GM19240 (cell line): ENCODE measurements around the gene KIF3C.
"Not testable (repeated sequence)": the region's sequence is repeated elsewhere in the genome, so short reads cannot be mapped to it uniquely, and the experiment has no call there.

ENCODE experiments used
- DNase-seq: peaks from one replicate; pipeline ENCODE4 v3.0.0; 2011; ENCODE audit warnings: low spot score; ENCODE audit not compliant: insufficient read length

KIF3C gene

DNA sequence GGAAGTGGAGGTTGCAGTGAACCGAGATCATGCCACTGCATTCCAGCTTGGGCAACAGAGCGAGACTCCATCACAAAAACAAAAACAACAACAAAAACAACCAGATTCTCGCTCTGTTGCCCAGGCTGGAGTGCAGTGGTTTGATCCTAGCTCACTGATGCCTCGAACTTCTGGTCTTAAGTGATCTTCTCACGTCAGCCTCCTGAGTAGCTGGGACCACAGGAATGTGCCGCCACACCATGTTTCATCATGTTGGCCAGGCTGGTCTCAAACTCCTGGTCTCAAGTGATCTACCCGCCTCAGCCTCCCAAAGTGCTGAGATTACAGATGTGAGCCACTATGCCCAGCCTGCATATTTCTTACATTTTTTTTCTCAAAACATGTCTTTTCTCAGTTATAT, 64.9 kb downstream of the KIF3C start:
- DNase-seq, result not testable (repeated sequence)

DNA sequence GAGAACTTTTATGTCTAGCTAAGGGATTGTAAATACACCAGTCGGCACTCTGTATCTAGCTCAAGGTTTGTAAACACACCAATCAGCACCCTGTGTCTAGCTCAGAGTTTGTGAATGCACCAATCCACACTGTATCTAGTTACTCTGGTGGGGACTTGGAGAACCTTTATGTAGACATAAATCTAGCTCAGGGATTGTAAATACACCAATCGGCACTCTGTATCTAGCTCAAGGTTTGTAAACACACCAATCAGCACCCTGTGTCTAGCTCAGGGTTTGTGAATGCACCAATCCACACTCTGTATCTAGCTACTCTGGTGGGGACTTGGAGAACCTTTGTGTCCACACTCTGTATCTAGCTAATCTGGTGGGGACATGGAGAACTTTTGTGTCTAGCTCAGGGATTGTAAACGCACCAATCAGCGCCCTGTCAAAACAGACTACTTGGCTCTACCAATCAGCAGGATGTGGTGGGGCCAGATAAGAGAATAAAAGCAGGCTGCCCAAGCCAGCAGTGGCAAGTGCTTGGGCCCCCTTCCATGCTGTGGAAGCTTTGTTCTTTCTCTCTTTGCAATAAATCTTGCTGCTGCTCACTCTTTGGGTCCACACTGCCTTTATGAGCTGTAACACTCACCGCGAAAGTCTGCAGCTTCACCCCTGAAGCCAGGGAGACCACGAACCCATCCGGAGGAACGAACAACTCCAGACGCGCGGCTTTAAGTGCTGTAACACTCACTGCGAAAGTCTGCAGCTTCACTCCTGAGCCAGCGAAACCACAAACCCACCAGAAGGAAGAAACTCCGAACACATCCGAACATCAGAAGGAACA, 66.1 kb downstream of the KIF3C start:
- not testable (repeated sequence) for DNase-seq

DNA sequence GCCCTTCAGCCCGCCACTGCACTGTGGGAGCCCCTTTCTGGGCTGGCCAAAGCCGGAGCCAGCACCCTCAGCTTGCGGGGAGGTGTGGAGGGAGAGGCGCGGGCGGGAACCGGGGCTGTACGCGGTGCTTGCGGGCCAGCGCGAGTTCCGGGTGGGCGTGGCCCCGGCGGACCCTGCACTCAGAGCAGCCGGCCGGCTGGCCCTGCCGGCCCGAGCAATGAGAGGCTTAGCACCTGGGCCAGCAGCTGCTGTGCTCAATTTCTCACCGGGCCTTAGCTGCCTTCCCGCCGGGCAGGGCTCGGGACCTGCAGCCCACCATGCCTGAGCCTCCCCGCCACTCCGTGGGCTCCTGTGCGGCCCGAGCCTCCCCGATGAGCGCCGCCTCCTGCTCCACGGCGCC, 66.9 kb downstream of the KIF3C start:
- not testable (repeated sequence) for DNase-seq

DNA sequence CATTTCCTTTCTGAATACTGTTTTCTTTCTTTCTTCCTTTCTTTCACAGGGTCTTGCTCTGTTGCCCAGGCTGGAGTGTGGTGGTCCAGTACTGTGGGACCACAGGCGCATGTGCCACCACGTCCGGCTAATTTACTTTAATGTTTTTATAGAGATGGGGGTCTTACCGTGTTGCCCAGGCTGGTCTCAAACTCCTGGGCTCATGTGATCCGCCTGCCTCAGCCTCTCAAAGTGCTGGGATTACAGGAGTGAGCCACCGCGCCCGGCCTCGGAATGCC, 68.7 kb downstream of the KIF3C start:
- not testable (repeated sequence) for DNase-seq

DNA sequence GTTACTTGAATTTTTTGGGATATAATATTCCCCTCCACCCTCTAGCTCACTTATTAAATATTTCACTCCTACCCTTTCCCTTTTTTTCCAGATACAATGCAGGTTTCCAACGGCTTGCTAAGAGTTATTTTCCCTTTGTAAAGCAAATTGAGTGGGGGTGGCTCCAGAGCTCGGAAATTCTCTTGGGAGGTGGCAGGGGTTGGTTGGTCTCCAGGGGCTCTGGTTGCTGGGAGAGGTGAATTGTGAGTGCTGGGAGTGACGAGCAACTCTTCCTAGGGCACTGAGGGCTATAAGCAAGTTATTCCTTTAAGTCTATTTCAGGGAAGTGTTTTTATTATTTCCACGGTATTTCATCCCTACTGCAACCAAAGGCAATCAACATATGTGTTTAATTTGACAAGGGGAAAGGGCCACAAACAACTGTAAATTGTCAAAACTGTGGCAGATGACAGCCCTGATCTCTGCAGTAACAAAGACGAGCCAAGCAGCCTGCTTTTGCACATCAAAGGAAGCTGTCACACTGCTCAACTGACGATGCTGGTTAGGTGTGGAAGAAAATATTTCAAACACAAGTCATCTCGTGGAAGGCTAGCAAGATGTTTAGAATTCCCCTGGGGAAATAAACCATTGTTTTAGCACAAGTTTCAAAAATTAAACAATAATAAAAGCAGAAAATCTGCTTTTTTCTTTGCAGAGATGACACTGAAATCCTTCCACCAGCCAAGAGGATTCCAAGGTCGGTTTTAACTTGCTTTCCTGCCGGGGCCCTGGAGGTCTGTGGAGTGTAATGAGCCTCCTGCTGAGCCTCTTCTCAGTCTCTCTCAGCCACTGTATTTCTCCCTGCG, 69.2 kb downstream of the KIF3C start:
- DNase-seq, result no peak

DNA sequence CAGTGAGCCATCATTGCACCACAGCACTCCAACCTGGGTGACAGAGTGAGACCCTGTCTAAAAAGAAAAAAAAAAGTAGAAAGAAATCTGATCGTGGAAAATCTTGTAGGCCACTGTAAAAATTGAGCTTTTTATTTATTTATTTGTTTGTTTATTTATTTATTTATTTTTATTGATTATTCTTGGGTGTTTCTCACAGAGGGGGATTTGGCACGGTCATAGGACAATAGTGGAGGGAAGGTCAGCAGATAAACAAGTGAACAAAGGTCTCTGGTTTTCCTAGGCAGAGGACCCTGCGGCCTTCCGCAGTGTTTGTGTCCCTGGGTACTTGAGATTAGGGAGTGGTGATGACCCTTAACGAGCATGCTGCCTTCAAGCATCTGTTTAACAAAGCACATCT, 72.7 kb downstream of the KIF3C start:
- DNase-seq, result not testable (repeated sequence)

DNA sequence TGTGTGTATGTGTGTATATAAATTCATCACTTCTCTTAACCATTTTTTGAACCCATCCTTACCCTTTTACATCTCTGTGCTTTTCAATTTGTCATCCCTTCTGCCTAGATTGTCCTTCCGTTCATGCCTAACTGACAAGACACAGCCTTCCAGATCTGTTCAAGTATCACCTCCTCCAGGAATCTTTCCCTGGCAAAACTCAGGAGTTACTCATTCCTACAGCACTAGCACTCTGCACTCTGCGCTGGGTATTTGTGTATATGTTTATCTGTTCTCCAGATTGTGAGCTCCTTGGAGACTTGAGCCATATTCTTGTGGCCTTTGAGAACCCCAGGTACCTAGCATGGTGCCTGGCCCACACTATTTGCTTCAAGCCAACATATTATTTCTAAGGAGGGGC, 77.2 kb downstream of the KIF3C start:
- DNase-seq, result no peak

DNA sequence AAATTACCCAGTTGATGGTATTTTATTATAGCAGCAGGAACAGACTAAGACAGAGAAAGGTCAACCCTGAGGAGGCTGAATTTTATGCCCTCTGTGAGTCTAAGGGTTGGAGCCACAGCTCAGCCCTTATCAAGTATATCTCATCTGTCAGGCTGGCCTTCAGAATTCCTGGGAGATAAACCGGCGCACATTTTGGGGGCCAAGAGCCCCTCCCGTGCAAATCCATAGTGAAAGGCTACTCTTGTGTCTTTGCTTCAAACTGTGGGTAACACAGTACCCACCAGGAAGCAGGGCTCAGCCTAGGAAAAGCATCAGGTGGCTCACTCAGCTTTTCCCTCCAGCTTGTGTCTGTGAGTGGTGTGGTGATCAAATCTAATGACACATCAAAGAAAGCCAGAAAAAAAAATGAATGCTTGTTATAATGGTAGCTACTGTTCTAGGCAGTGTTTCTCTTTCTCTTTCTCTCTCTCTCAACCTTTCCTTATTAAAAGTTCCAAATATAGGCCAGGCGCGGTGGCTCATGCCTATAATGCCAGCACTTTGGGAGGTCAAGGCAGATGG, 79.0 kb downstream of the KIF3C start:
- DNase-seq, result no peak

DNA sequence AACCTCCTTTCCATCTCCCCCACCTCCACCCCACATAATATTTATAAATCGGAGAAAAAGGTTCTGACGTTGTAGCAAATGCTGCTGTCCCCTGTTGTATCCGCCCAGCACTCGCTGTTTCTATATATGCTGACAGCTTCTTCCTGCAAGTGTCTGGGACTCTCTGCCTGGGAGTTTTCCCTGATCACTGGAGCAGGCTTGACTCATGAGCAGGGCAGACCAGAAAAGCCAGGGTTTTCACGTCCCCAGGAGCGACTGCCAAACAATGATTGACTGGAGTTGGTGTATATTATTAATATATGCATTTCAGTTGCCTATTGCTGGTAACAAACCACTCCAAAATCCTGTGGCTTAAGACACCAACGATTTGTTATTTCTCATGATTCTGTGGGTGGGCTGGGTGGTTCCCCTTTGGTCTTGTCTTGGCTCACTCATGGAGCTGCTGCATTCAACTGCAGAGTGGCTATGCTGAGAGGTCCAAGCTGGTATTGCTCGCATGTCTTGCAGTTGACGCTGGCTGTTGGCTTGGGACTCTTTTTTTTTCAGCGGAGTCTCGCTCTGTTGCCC, 82.8 kb downstream of the KIF3C start:
- no peak for DNase-seq

DNA sequence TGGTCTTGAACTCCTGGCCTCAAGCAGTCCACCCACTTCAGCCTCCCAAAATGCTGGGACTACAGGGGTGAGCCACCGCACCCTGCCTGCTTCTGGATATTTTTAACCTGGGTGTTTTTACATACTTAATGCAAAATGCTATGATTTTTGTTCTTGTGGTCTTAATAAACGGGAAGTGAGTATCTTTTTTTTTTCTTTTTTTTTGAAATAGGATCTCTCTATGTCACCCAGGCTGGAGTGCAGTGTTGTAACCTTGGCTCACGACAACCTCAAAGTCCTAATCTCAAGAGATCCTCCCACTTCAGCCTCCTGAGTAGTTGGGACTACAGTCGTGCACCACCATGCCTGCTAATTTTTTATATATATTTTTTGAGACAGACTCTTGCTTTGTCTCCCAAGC, 84.8 kb downstream of the KIF3C start:
- no peak for DNase-seq

DNA sequence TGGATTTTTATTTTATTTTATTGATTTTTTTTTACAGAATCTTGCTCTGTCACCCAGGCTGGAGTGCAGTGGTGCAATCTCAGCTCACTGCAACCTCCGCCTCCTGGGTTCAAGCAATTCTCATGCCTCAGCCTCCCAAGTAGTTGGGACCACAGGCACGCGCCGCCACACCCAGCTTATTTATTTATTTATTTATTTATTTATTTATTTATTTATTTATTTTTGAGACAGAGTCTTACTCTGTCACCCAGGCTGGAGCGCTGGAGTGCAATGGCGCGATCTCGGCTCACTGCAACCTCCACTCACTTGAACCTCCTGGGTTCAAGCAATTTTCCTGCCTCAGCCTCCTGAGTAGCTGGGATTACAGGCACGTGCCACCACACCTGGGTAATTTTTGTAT, 86.0 kb downstream of the KIF3C start:
- not testable (repeated sequence) for DNase-seq

DNA sequence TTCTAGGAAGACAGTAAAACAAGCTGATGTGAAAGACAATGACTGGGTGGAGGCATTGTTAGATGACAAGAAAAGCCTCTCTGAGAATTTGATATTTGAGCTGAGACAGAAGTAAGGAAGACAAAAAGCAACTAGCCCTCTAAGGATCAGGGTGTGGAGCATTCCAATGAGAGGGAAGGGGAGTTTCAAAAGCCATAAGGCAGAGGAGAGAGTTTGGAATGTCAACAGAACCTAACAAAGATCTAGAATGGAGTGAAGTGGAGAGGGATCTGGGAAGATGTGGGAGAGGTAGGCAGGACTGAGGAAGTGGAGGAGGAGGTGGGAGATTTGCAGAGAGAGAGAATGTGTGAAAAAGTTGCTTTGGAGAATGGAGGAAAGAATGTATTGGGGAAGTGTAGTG, 86.7 kb downstream of the KIF3C start:
- DNase-seq, result no peak

DNA sequence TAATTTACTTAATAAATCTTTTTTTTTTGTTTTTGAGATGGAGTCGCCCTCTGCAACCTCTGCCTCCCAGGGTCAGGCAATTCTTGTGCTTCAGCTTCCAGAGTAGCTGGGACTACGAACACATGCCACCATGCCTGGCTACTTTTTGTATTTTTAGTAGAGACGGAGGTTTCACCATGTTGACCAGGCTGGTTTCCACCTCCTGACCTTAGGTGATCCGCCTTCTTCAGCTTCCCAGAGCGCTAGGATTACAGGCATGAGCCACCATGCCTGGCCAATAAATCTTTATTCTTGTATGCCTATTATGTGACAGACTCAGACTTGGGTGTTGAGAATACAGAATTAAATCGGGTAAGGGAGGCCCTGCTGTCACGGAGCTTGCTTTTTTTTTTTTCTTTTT, 87.3 kb downstream of the KIF3C start:
- no peak for DNase-seq

DNA sequence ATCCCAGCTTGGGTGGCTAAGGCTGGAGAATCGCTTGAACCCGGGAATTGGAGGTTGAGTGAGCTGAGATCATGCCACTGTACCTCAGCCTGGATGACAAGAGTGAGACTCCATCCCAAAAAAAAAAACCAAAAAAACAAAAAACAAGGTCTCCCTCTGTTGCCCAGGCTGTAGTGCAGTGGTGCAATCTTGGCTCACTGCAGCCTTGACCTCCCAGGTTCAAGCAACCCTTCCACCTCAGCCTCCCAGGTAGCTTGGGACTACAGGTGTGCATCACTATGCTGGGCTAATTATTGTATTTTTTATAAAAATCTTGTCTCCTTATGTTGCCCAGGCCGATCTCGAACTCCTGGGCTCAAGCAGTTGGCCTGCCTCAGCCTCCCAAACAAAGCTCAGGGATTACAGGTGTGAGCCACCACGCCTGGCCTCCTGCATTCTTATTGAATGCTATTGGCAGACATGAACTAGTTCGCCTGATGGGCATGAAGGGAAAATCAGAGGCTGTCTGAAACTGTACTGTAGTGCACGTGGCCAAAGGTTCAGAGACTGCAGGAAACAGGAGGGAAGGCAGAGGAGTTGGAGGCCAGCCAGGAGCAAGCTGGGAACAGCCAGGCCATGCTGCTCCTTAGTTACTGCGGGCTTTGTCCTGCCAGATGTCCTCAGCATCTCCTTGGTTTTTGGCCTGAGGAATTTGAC, 88.0 kb downstream of the KIF3C start:
- DNase-seq, result no peak

DNA sequence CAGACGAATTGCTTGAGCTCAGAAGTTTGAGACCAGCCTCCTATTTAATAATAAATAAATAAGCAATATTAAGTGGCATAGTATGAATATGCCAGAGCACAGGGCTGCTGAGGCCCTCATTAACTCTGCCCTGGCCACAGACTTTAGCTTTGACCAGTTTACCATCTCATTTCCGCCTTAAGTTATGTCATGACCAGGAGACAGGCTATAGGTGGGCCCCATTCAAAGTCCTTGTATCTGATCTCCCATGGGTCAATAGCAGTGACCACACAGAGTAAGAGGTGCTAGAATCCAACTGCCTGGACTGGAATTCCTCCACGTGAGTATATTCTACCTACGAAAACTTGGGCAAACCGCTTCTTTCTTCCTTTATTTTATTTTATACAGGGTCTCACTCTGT, 90.6 kb downstream of the KIF3C start:
- no peak for DNase-seq

DNA sequence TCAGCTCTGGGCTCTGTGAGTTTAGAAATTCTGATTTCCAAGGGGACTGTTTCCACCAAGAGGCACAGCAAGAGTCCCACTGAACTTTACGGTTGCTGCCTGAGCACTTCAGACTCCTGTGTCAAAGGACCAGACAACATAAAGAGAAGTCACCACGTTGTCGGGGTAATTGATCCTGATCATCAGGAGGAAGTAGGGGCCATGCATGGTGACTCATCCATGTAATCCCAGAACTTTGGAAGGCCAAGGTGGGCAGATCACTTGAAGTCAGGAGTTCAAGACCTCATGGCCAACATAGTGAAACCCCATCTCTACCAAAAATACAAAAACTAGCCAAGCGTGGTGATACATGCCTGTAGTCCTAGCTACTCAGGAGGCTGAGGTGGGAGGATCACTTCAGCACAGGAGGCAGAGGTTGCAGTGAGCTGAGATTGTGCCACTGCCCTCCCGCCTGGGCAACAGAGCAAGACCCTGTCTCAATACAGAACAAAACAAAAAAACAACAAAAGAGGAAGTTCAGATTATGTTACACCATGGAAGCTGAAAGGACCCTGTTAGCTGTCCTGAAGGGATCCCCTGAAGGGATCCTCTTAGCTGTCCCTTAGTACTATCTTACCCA, 94.6 kb downstream of the KIF3C start:
- no peak for DNase-seq

DNA sequence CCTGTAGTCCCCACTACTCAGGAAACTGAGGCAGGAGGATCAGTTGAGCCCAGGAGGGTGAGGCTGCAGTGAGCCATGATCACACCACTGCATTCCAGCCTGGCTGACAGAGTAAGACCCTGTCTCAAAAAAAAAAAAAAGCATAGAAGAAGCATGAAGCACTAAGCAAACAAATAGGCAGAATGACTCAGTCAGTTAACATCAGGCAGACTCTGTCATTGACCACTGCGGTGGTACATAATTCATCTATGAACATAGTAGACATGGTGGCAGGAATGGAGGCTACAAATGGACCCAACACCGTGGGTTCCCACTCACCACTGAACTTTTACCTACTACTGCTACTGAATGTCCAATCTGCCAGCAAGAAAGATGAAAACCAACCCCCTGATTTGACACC, 96.4 kb downstream of the KIF3C start:
- no peak for DNase-seq

DNA sequence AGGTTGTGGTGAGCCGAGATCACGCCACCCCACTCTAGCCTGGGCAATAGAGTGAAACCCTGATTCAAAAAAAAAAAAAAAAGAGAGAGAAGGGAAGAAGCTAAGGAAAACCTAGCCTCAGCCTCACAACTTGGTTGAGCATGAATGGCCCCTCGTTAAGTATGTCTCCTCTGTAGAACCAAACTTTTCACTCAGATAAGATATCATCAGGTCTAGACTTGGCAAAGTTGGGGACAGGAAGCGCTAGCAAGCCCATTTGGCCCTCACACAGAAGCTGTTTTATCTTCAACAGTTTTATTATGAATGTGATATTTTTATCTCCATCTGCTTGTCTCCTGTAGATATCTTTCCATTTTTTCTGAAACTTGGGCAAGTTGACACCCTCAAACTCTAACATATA, 100.5 kb downstream of the KIF3C start:
- DNase-seq, result no peak

DNA sequence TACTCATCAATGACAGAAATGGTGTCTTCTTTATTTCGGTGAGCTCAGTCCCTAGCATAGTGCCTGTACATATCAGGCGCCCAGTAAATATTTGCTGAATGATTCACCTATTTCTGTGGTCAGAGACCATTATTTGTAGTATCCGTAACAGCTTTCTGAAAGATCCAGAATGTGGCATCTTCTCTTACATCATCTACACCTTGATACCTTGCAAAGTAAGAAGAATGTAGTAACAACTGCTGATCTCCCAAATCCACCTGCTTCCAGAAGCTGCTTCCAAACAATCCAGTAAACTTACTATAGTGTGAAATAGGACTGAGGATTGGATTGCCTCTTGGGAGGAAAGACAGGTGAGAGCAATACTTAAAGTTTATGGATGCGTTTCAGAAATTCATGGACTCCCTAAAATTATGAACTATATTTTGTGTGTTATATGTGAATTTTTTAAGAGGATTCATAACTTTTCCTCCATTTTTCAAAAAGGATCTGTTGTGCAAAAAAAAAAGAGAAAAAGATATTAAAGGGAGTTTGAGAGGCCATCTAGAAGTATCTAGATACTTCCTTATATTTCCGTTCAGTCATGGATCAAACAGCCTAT, 103.1 kb downstream of the KIF3C start:
- no peak for DNase-seq

DNA sequence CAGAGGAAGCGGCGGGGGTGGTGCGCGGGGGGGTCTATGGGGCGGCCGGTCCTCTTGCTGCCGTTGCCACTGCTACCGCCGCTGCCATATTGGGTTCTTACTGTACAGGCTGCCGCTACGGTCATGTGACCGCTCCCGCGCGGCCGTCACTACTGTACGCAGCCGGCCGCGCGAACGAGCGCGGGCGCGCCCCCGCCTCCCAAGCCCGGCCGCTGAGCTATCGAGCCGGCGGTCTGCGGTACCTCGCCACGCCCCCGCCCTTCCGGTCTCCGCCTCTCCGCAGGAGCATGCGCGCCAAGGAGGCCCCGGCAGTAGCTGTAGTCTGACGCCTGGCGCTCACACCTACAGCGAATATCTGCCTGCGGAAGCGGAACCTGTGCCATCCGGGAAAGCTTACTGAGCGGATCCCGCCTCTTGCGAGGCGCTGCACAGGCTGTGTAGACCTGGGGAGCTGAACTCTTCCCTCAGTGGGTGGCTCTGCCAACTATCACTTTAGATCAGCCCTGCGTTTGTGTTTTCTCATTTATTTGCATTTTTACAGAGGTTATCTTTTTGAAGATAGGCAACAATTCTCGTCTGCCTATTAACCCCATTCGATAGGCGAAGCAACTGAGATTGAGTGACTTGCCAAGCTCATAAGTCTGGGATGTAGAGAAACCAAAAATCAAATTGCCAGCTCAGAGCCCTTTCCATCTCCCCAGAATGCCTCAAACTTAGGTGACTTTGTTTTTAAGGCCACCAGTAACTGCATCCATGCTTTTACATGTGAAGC, 103.8 kb downstream of the KIF3C start, which contains the start of gene ASXL2:
ASXL2 (minus strand) TSS at position 127 of the 772 bp plus-strand sequence. CDS start 265 bp downstream, outside the sequence.
- peak; percentile 70 for DNase-seq
